GM18511 (cell line): ENCODE measurements around the gene LRRC74B.
"Not testable (repeated sequence)": the region's sequence is repeated elsewhere in the genome, so short reads cannot be mapped to it uniquely, and the experiment has no call there.

Source experiments
- ATAC-seq: cut with Tn5 transposase; IDR thresholded peaks from one replicate; pipeline ENCODE4 v1.9.1; 2021; ENCODE audit warnings: mild to moderate bottlenecking, moderate library complexity; ENCODE audit not compliant: unreplicated experiment

Gene LRRC74B

DNA sequence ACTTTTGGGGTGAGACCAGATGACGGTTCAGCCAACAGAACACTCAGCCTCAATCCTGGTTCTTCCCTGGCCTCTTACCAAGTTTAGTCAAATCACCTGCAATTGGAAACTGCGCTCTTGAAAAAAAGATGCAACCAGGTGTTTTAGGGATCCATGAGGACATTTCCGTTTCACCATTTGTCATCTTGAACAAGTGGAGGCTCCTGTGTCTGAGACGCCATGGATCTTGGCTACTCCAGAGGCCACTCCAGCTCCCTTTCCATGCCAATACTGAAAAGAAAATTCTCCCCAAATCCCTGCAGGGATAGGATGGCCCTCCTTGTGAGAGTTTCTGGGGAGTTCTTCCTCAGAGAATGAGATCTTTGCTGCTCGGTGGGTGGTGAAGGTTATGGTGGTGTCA lies 27.7 kb downstream of the LRRC74B start:
- no peak for ATAC-seq

- ATAC-seq = no peak
These were observed 28.5 kb downstream of the LRRC74B start for GRCh38 chr22:21074102-21074715.

- no peak for ATAC-seq
These were observed 29.9 kb downstream of the LRRC74B start for GRCh38 chr22:21075516-21076138.

- ATAC-seq = no peak
These were observed 31.3 kb downstream of the LRRC74B start for GRCh38 chr22:21076912-21077625.

DNA sequence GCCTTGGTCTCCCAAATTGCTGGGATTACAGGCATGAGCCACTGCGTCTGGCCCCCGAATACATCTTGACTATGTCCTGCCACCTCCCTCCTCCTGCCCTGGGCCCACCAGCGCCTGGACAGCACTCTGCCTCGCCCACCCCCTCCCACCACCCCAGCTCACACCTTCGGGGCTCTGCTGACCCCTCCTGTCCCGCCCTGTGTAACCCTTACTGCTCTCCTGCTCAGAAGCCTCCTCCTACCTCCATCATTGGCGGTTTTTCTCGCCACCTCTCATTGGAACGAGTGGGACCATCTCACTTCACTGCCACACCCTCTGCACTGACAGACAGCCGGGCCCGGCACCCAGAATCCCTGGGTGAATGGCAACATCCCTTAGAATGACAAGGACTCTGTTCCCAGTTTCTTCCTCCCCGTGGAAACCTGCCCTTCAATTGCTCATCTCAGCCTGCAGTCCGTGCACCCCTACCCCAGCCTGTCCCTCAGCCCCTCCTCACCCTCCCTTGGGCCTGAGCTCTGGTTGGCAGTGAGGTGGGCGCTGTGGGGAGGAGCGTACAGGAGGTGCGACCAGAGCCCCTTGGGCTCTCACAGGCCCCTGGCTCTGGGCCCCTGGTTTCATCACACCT lies 32.2 kb downstream of the LRRC74B start:
- ATAC-seq = no peak

DNA sequence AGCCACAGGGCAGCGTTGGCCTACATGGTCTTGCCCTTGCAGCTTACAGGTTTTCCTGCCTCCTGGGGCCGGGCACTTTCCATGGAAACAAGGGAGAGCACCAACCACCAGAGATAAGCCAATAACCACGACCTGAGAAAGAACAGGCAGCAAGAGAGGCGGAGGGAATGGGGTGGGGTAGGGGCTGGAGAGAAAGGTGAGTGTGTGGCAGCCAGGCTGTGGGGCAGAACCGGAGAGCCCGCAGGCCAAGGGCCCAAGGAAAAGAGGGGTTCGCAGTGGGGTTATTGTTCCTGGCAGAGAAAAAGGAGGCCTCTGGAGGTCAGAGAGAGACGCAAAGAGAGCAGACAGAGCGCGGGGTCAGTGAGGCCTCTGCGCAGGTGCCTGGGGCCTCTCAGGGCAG lies 33.2 kb downstream of the LRRC74B start:
- no peak for ATAC-seq

DNA sequence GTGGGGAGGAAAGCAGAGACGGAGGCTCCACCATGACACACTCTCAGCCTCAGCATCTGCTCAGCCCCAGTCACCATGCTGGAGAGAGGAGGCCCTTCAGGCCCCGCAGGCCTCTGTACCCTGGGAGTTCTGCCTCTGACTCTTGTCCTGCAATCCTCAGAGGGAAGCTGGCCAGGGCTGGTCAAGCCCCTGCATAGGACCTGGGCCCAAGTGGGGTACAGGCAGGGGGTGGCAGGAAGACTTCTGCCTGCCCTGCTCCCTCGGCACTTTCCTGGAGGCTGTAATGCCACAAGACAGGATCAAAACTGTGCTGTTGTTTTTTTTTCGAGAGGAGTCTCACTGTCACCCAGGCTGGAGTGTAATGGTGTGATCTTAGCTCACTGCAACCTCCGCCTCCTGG lies 33.7 kb downstream of the LRRC74B start:
- ATAC-seq = no peak

DNA sequence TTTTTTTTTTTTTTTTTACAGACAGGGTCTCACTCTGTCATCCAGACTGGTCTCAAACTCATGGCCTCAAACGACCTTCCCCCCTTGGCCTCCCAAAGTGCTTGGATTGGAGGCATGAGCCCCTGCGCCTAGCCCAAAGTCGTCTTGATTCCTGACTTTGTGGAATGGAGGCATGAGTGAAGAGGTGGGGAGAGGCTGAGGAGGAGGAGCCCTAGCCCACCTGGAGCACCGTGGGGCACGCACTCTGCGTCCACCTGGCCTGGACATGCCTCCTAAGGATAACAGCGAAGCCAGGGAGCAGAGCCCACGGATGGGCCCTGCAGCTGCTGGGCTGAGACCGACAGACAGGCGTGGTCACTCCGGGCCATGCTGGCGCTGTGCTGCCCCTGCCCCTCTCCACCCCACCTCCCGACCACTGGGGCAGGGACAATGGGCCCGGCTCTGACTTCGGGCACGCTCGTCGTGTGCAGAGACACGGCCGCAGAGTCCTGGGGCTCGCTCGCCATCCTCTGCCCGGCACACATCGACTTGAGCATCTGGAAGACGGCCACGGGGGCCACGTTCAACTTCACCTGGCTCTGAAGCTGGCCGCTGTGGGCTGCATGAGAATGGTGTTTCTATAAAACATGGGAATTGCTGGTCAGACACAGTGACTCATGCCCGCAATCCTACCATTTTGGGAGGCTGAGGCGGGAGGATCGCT lies 34.8 kb downstream of the LRRC74B start:
- no peak for ATAC-seq

DNA sequence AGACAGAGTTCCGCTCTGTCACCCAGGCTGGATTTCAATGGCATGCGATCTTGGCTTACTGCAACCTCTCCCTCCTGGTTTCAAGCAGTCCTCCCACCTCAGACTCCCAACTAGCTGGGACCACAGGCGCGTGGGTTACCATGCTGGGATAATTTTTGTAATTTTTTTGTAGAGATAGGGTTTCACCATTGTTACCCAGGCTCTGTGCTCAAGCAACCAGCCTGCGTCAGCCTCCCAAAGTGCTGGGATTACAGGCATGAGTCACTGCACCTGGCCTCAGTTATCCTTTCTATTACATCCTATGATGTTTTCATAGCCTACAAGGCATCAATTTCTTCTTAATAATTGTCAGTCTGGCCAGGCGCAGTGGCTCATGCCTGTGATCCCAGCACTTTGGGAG lies 36.5 kb downstream of the LRRC74B start:
- no peak for ATAC-seq

DNA sequence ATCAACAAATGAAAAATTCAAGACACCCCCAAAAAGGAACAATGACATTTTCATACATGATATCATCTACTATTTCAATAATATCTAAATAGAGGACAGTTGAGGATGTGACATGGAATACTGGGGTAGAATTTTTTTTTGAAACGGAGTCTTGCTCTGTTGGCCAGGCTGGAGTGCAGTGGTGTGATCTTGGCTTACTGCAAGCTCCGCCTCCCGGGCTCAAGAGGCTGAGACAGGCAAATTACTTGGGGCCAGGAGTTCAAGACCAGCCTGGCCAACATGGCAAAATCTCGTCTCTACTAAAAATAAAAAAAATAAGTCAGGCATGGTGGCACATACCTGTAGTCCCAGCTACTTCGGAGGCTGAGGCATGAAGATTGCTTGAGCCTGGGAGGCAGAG lies 41.4 kb downstream of the LRRC74B start:
- ATAC-seq = no peak

- not testable (repeated sequence) for ATAC-seq
These were observed 42.2 kb downstream of the LRRC74B start for GRCh38 chr22:21087926-21088325.

GRCh38 chr22:21091220-21091619 lies 45.5 kb downstream of the LRRC74B start:
- not testable (repeated sequence) for ATAC-seq

GRCh38 chr22:21092797-21093554 lies 47.2 kb downstream of the LRRC74B start:
- no peak for ATAC-seq

GRCh38 chr22:21093555-21094137 lies 47.9 kb downstream of the LRRC74B start:
- ATAC-seq = not testable (repeated sequence)

GRCh38 chr22:21094911-21095772 lies 49.4 kb downstream of the LRRC74B start:
- no peak for ATAC-seq

GRCh38 chr22:21095773-21096107 lies 50.0 kb downstream of the LRRC74B start:
- no peak for ATAC-seq

GRCh38 chr22:21096878-21097277 lies 51.1 kb downstream of the LRRC74B start:
- not testable (repeated sequence) for ATAC-seq

DNA sequence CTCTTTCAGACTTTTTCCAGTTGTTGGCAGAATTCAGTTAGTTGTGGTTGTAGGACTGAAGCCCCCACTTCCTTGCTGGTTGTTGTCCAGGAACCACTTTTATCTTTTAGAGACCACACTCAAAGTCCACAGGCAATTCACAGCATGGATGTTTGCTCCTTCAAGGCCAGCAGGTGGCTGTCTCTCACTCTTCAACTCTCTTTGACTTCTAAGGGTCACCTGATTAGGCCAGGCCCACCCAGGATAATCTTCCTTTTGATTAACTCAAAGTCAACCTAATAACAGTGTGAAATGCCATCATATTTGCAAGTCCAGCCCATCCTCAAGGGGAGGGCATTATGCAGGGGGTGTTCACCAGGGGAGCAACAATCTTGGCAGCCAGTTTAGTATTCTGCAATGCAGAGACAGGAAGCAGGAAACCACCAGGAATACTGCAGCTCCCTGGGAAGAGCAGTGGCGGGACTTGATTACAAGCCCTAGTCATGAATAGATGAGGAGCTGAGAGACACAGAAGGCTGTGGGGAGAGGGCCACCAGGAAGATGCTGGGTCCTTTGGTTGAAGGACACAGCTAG lies 52.4 kb downstream of the LRRC74B start:
- no peak for ATAC-seq

- ATAC-seq = no peak
These were observed 53.8 kb downstream of the LRRC74B start for GRCh38 chr22:21099578-21099977.
